ENCODE data around the gene RAPGEF2. TPM values are rescaled to one million over a fixed set of nuclear protein-coding genes. Genes with fewer than 3 reads are reported as not detected.

The RAPGEF2 gene
- total RNA-seq, 1 experiment from 2014 or later, result 23.8 TPM

DNA sequence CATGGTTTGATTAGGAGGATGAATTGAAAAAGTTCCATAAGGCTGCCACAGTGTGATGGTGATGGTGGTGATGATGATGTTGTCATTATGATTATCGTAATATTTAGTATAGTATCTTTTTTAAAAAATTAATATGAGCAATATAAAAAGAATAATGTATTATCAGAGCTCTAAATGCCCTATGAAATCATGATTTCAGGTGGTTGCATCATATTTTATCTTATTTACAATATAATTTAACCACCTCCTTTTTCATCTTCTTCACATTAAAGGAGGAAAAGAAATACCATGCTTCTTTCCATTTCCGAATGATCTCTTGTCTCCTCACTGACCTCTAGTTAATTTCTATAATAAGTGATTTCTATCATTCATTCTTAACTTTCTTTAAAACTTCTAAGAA is 225.9 kb downstream of the RAPGEF2 start:
- CTCF ChIA-PET, result interaction anchor here (0.6 kb wide), 1 partner anchor 9 kb away, joined by 3 read pairs; no protein-coding TSS in a partner anchor
- Mint-ChIP-seq H3K27ac (ENCODE audit: unreplicated experiment) (no peak overlapping the region), H3K9me3 (ENCODE audit: low read depth, unreplicated experiment) (no peaks in the 10 kb centered on the region), H3K4me1 (ENCODE audit: low read depth, unreplicated experiment) (peaks cover 8% of the 10 kb centered on the region), H3K27me3 (ENCODE audit: unreplicated experiment) (no peaks in the 10 kb centered on the region), H3K4me3 (ENCODE audit: low read depth, unreplicated experiment) (no peak overlapping the region), H3K36me3 (ENCODE audit: insufficient read depth, unreplicated experiment) (no peaks in the 10 kb centered on the region)
- no peak for TF ChIP-seq CTCF (IDR thresholded peaks at IDR 0.05; ENCODE audit: unreplicated experiment)
- no TSS peak for BruUV-seq (replicated peaks)
- no peak for DNase-seq
- intact Hi-C loops (cut with micrococcal nuclease; ENCODE audit: unreplicated experiment), result no loop called here

DNA sequence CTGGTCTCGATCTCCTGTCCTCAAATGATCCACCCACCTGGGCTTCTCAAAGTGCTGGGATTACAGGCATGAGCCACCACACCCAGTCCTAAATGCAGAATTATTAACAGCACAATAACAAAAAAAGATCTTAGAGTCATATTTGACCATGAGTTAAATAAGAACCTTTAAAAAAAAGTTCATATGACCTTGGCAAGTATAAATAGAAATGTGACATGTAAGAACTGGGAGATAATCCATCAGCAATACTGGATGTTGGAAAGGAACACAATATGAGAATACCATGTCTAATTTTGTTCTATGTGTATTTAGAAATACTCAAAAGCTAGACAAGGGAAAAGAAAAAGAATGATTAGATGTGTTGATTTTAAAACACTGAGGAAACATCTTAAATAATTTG is 231.6 kb downstream of the RAPGEF2 start:
- TF ChIP-seq CTCF (IDR thresholded peaks at IDR 0.05; ENCODE audit: unreplicated experiment), result no peak
- no peaks in the 10 kb centered on the region for H3K9me3 Mint-ChIP-seq (ENCODE audit: low read depth, unreplicated experiment)
- no peaks in the 10 kb centered on the region for H3K27me3 Mint-ChIP-seq (ENCODE audit: unreplicated experiment)
- no peaks in the 10 kb centered on the region for H3K36me3 Mint-ChIP-seq (ENCODE audit: insufficient read depth, unreplicated experiment)
- DNase-seq, result no peak
- intact Hi-C loops (cut with micrococcal nuclease; ENCODE audit: unreplicated experiment), result no loop called here
- no TSS peak for BruUV-seq (replicated peaks)
- CTCF ChIA-PET, result interaction anchor here (1.0 kb wide), 1 partner anchor 11 kb away, joined by 3 read pairs; no protein-coding TSS in a partner anchor
- no peaks in the 10 kb centered on the region for H3K4me1 Mint-ChIP-seq (ENCODE audit: low read depth, unreplicated experiment)
- H3K4me3 Mint-ChIP-seq (ENCODE audit: low read depth, unreplicated experiment), result no peak overlapping the region
- no peak overlapping the region for H3K27ac Mint-ChIP-seq (ENCODE audit: unreplicated experiment)

DNA sequence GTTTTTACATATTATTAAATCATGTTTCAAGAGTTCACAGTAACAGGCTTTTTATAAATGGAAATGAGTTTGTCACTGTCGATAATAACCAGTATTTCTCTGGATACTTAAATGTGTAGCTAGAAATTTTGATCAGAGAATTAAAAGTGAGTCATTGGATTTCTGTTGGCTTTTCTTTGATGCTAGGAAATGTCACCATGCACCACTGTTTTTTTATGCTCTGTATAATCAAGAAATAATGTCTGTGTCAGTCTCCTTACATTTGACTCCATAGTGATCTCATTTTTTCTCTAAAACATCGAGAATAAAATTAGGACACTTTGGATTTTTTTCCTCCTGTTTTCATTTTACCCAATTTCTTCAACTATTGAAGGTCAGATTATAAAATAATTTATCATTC is 234.2 kb downstream of the RAPGEF2 start:
- H3K27ac Mint-ChIP-seq (ENCODE audit: unreplicated experiment), result no peak overlapping the region
- intact Hi-C loops (cut with micrococcal nuclease; ENCODE audit: unreplicated experiment), result no loop called here
- no peaks in the 10 kb centered on the region for H3K4me1 Mint-ChIP-seq (ENCODE audit: low read depth, unreplicated experiment)
- H3K27me3 Mint-ChIP-seq (ENCODE audit: unreplicated experiment), result no peaks in the 10 kb centered on the region
- H3K36me3 Mint-ChIP-seq (ENCODE audit: insufficient read depth, unreplicated experiment), result no peaks in the 10 kb centered on the region
- CTCF ChIA-PET, result interaction anchor here (0.7 kb wide), 1 partner anchor 8 kb away, joined by 3 read pairs; no protein-coding TSS in a partner anchor
- H3K9me3 Mint-ChIP-seq (ENCODE audit: low read depth, unreplicated experiment), result no peaks in the 10 kb centered on the region
- no peak for TF ChIP-seq CTCF (IDR thresholded peaks at IDR 0.05; ENCODE audit: unreplicated experiment)
- no peak overlapping the region for H3K4me3 Mint-ChIP-seq (ENCODE audit: low read depth, unreplicated experiment)
- no peak for DNase-seq
- no TSS peak for BruUV-seq (replicated peaks)

DNA sequence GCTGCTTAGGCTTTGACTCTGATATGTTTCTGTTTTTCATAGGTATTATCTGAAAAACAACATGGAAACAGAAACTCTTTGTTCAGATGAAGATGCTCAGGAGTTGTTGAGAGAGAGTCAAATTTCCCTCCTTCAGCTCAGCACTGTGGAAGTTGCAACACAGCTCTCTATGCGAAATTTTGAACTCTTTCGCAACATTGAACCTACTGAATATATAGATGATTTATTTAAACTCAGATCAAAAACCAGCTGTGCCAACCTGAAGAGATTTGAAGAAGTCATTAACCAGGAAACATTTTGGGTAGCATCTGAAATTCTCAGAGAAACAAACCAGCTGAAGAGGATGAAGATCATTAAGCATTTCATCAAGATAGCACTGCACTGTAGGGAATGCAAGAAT is 238.6 kb downstream of the RAPGEF2 start:
- no peak overlapping the region for H3K4me3 Mint-ChIP-seq (ENCODE audit: low read depth, unreplicated experiment)
- CTCF ChIA-PET, result no interaction called here

More for the DNA sequence above, 238.6 kb downstream of the RAPGEF2 start:
- Mint-ChIP-seq H3K4me1 (ENCODE audit: low read depth, unreplicated experiment) (no peaks in the 10 kb centered on the region), H3K36me3 (ENCODE audit: insufficient read depth, unreplicated experiment) (no peaks in the 10 kb centered on the region), H3K27me3 (ENCODE audit: unreplicated experiment) (no peaks in the 10 kb centered on the region), H3K9me3 (ENCODE audit: low read depth, unreplicated experiment) (no peaks in the 10 kb centered on the region), H3K27ac (ENCODE audit: unreplicated experiment) (no peak overlapping the region)
- TF ChIP-seq CTCF (IDR thresholded peaks at IDR 0.05; ENCODE audit: unreplicated experiment), result no peak
- BruUV-seq (replicated peaks), result no TSS peak
- no peak for DNase-seq
- intact Hi-C loops (cut with micrococcal nuclease; ENCODE audit: unreplicated experiment), result no loop called here
